GM12865 (cell line): Measurements from ENCODE around the gene HMGB2.

ENCODE experiments used
- DNase-seq: peaks from one replicate; pipeline ENCODE4 v3.0.0; 2010; ENCODE audit warnings: low read depth
- H3K4me3 ChIP-seq: 2 replicates; pipeline ENCODE4 v1.5.1; 2011; ENCODE audit warnings: mild to moderate bottlenecking, low read depth, low read length, control low read depth
- TF ChIP-seq, protein P1 (sequence below): IDR thresholded peaks from 2 replicates; pipeline ENCODE4 v1.5.1; 2011; ENCODE audit warnings: low read length, control low read depth, low read depth, inconsistent platforms; ENCODE audit not compliant: insufficient read depth; ENCODE audit errors: missing control alignments

The HMGB2 gene

DNA sequence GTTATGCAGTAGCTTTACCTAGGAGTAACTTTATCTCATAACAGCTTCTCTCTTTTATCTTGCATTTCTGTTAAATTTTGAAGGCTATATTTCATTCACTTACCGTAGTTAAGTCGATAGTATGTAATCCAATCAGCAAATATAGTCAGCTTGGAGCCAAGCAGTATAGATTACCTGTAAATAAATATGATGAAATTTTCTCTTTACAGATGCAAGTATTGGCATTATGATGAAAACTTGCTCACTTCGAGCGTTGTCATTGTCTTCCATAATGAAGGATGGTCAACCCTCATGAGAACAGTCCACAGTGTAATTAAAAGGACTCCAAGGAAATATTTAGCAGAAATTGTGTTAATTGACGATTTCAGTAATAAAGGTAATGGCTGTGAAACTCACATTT, 42.3 kb downstream of the HMGB2 start:
- no peak overlapping the region for H3K4me3 ChIP-seq
- DNase-seq: no peak
- TF ChIP-seq, protein P1, sequence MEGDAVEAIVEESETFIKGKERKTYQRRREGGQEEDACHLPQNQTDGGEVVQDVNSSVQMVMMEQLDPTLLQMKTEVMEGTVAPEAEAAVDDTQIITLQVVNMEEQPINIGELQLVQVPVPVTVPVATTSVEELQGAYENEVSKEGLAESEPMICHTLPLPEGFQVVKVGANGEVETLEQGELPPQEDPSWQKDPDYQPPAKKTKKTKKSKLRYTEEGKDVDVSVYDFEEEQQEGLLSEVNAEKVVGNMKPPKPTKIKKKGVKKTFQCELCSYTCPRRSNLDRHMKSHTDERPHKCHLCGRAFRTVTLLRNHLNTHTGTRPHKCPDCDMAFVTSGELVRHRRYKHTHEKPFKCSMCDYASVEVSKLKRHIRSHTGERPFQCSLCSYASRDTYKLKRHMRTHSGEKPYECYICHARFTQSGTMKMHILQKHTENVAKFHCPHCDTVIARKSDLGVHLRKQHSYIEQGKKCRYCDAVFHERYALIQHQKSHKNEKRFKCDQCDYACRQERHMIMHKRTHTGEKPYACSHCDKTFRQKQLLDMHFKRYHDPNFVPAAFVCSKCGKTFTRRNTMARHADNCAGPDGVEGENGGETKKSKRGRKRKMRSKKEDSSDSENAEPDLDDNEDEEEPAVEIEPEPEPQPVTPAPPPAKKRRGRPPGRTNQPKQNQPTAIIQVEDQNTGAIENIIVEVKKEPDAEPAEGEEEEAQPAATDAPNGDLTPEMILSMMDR: no peak

DNA sequence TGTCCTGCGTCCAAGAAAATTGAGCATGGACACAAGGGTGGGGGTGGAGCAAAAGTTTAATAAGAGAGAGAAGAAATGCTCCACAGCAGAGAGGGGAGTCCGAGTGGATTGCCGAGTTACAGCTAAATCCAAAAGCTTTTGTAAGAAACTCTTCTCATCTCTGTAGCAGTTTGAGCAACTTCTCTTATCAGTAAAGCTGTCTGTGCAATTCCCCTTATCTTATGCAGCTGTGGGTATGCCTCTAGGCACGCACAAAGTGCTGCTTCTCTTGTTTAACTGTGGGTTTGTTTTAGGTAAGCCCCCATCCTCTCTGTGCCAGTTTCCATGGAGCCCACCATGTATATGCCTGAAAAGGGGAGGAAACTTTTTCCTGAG, 44.8 kb downstream of the HMGB2 start:
- no peak overlapping the region for H3K4me3 ChIP-seq
- TF ChIP-seq, protein P1: no peak
- DNase-seq: no peak

DNA sequence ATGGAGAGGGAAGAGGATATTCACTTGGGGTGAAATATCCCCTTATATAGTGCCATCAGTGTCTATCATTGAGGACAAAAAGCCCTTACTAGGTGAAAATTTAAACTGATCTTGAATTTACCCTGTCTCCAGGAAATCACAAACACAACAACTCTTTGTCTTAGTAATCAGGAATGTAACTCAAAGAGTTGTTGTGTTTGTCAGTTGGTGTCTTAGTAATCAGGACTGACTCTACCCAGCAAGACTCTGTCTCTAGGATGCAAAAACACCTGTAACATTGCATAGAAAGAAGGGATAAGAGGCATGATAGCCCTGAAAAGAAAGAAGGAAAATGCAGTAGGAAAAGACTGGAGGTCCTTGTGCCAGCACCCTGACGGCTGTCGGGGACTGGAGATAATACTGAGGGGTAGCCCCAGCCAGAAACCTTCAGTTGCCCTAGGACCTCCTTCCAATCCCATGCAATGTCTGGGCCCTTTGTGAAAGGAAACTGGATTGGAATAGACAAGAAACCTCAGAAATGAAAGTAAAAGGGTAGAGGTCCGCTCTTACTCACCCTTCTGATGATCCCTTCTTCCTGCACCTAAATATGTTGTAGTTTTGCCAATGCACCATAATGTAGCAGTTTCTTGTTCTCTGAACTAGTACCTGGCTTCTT, 45.3 kb downstream of the HMGB2 start:
- no peak for DNase-seq
- TF ChIP-seq, protein P1: no peak
- H3K4me3 ChIP-seq: no peak overlapping the region

DNA sequence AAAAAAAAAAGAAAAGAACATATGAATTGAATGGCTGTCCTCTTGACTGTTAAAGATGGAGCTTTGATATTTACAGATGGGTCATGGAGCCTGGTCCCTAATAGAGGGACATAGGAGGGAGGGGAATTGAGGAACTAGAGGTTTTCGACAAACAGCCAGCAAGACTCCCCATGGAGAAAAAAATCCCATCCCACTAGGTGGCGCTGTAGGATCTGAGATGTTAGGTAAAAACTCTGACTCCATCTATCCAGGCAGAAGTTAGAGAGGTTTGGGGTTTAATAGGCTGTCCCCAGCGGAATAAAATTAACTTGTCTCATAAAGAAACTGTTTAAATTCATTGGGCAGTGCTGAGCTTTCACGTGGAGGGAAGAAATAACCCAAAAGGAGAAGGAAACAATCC, 45.9 kb downstream of the HMGB2 start:
- DNase-seq: peak; percentile 80
- TF ChIP-seq, protein P1: peak; percentile 62
- H3K4me3 ChIP-seq: no peak overlapping the region

DNA sequence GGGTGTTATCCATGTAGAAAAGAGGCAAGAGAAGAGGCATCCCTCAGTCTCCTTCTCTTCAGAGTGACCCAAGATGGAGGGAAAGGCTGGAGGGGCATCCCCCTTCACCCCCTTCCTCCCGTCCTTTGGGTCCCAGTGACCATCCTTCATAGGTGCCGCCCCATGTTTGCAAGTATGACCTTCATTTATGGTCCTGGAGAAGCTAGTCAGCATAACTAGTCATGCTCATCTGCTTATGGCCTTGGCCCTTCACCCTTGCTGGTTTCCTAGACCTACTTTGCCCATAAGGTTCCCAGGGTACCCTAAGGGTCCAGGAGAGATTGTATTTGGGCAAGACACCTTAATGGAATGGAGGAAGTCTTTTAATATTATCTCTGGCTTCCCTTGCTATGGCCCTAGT, 46.7 kb downstream of the HMGB2 start:
- no peak for DNase-seq
- H3K4me3 ChIP-seq: no peak overlapping the region
- TF ChIP-seq, protein P1: no peak

DNA sequence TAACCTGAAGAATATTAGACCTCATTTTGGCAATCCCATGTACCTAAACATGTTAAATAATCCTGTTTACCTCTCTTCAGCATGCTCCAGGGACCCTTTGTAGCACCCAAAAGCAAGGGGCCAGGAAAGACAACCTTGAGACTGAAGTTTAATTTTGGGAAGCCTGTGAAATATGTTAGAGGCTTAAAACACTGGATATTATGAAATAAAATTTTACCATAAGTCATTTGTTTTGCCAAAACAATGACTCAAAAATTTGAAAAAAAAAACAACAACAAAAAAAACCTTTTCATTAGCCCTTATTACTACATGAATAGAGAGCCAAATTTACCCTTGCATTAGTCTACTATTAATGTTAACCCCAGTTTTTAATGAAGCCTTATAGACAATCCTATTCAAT, 49.7 kb downstream of the HMGB2 start:
- DNase-seq: no peak
- TF ChIP-seq, protein P1: no peak
- H3K4me3 ChIP-seq: no peak overlapping the region

DNA sequence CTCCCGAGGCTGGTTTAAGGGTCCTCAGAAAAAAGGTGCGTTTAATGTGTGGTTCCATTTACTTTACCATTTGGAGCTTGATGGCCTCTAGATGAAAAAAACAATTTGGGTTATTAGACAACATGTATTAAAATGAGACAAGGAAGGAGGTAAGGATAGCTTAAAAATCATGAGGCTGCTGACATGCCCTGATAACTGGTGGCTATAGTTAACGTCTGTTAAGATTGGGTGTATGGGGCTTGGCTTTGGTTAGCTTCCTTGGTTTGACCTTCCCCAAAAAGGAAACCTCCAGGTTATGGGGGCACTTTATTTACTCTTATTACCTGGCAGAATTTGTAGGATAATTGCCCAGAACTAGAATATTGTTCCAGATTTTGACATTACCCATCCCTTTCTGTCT, 51.5 kb downstream of the HMGB2 start:
- DNase-seq: no peak
- TF ChIP-seq, protein P1: no peak
- H3K4me3 ChIP-seq: no peak overlapping the region
